SK-N-SH treated with all-trans-retinoic acid at 6 μM for 48 hours (cell line): ENCODE data around the gene PTPRT.

Experiments
- ATAC-seq: fragments of 200-7000 bp; cut with Tn5 transposase; 3 replicates; pipeline ENCODE4 v1.9.1; 2020; ENCODE audit warnings: mild to moderate bottlenecking, moderate library complexity
- ARNTL ChIP-seq: fragments of 450-650 bp; formaldehyde crosslinking; IDR thresholded peaks from 2 replicates; pipeline ENCODE4 v1.5.0; 2020; ENCODE audit warnings: low read depth, mild to moderate bottlenecking, moderate library complexity, borderline replicate concordance
- BACH2 ChIP-seq: fragments of 250-450 bp; sonication (Bioruptor Pico); IDR thresholded peaks from 2 replicates; pipeline ENCODE4 v1.9.0; 2021; ENCODE audit warnings: mild to moderate bottlenecking, borderline replicate concordance
- CSDC2 ChIP-seq: fragments of 250-450 bp; sonication (Bioruptor Pico); IDR thresholded peaks from 2 replicates; pipeline ENCODE4 v1.5.0; 2020; ENCODE audit warnings: mild to moderate bottlenecking, moderate library complexity
- GLIS3 ChIP-seq: fragments of 250-450 bp; sonication (Bioruptor Pico); IDR thresholded peaks from 2 replicates; pipeline ENCODE4 v1.5.0; 2020; ENCODE audit warnings: mild to moderate bottlenecking, moderate library complexity
- ISL1 ChIP-seq: fragments of 250-450 bp; sonication (Bioruptor Pico); IDR thresholded peaks from 2 replicates; pipeline ENCODE4 v2.1.2; 2022; ENCODE audit warnings: mild to moderate bottlenecking, moderate library complexity
- OSR1 ChIP-seq: fragments of 250-450 bp; sonication (Bioruptor Pico); IDR thresholded peaks from 2 replicates; pipeline ENCODE4 v1.8.0; 2022; ENCODE audit warnings: moderate library complexity, mild to moderate bottlenecking, inconsistent platforms
- PPARA ChIP-seq: fragments of 250-450 bp; sonication (Bioruptor Pico); IDR thresholded peaks from 2 replicates; pipeline ENCODE4 v1.5.0; 2020; ENCODE audit warnings: mild to moderate bottlenecking, borderline replicate concordance
- RARB ChIP-seq: fragments of 250-450 bp; sonication (Bioruptor Pico); IDR thresholded peaks from 2 replicates; pipeline ENCODE4 v1.8.0; 2021; ENCODE audit warnings: mild to moderate bottlenecking, moderate library complexity
- SNAI2 ChIP-seq: fragments of 250-450 bp; sonication (Bioruptor Pico); IDR thresholded peaks from 2 replicates; pipeline ENCODE4 v1.5.0; 2020; ENCODE audit warnings: mild to moderate bottlenecking, moderate library complexity
- TCF4 ChIP-seq: fragments of 250-450 bp; sonication (Bioruptor Pico); IDR thresholded peaks from 2 replicates; pipeline ENCODE4 v1.8.0; 2021; ENCODE audit warnings: mild to moderate bottlenecking, moderate library complexity, borderline replicate concordance
- TOX ChIP-seq: fragments of 250-450 bp; sonication (Bioruptor Pico); IDR thresholded peaks from 2 replicates; pipeline ENCODE4 v1.8.0; 2021; ENCODE audit warnings: mild to moderate bottlenecking, moderate library complexity, borderline replicate concordance
- ZC3H10 ChIP-seq: fragments of 250-450 bp; sonication (Bioruptor Pico); IDR thresholded peaks from 2 replicates; pipeline ENCODE4 v1.5.1; 2021; ENCODE audit warnings: mild to moderate bottlenecking, moderate library complexity
- ZFP3 ChIP-seq: fragments of 250-450 bp; sonication (Bioruptor Pico); IDR thresholded peaks from 2 replicates; pipeline ENCODE4 v1.5.0; 2020; ENCODE audit warnings: mild to moderate bottlenecking, moderate library complexity
- ZFP30 ChIP-seq: fragments of 450-650 bp; formaldehyde crosslinking; IDR thresholded peaks from 2 replicates; pipeline ENCODE4 v1.5.0; 2022; ENCODE audit warnings: mild to moderate bottlenecking, moderate library complexity
- ZNF565 ChIP-seq: fragments of 450-650 bp; formaldehyde crosslinking; conservative IDR thresholded peaks from 2 replicates; pipeline ENCODE4 v1.5.0; 2020; ENCODE audit warnings: low read depth, mild to moderate bottlenecking, moderate library complexity
- ZNF70 ChIP-seq: fragments of 450-650 bp; formaldehyde crosslinking; IDR thresholded peaks from 2 replicates; pipeline ENCODE4 v1.5.0; 2020; ENCODE audit warnings: mild to moderate bottlenecking, moderate library complexity
- ZNF8 ChIP-seq: fragments of 450-650 bp; formaldehyde crosslinking; IDR thresholded peaks from 2 replicates; pipeline ENCODE4 v1.5.0; 2020; ENCODE audit warnings: mild to moderate bottlenecking, moderate library complexity
- TF ChIP-seq, protein P1 (sequence below): fragments of 250-450 bp; sonication (Bioruptor Pico); IDR thresholded peaks from 2 replicates; pipeline ENCODE4 v1.8.0; 2020; ENCODE audit warnings: mild to moderate bottlenecking, moderate library complexity, borderline replicate concordance
- TF ChIP-seq, protein P2 (sequence below): fragments of 250-450 bp; sonication (Bioruptor Pico); IDR thresholded peaks from 2 replicates; pipeline ENCODE4 v1.5.1; 2021; ENCODE audit warnings: mild to moderate bottlenecking, moderate library complexity
- TF ChIP-seq, protein P3 (sequence below): fragments of 250-450 bp; sonication (Bioruptor Pico); IDR thresholded peaks from 2 replicates; pipeline ENCODE4 v1.8.0; 2021; ENCODE audit warnings: low read depth, mild to moderate bottlenecking, moderate library complexity, borderline replicate concordance
- TF ChIP-seq, protein P4 (sequence below): fragments of 250-450 bp; sonication (Bioruptor Pico); IDR thresholded peaks from 2 replicates; pipeline ENCODE4 v1.5.0; 2020; ENCODE audit warnings: mild to moderate bottlenecking, moderate library complexity
- TF ChIP-seq, protein P5 (sequence below): fragments of 250-450 bp; sonication (Bioruptor Pico); IDR thresholded peaks from 2 replicates; pipeline ENCODE4 v1.5.1; 2020; ENCODE audit warnings: low read depth, mild to moderate bottlenecking, moderate library complexity

The PTPRT gene

DNA sequence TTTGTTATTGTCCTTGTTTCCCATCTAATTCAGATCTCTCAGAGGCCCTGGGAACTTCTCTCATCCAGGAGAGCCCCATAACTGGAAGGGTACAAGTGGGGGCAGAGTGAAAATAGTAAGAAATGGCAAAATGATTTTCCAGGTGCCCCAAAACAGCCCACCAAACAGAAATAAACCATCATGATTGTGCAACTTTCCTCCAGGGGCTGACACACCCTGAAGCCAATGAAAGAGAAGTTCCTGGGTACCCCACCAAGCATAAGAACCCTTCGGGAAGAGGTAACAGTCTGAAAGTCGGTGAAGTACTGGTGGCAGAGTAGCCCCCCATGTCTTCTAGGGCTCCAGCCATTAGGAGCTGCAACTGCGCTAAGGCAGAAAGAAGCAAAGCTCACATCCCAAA is 282.0 kb downstream of the PTPRT start:
- TF ChIP-seq ZFP3 (CRISPR knock-in tag) (no peak), ZNF565 (no peak), RARB (CRISPR knock-in tag) (no peak)
- TF ChIP-seq, protein P1, sequence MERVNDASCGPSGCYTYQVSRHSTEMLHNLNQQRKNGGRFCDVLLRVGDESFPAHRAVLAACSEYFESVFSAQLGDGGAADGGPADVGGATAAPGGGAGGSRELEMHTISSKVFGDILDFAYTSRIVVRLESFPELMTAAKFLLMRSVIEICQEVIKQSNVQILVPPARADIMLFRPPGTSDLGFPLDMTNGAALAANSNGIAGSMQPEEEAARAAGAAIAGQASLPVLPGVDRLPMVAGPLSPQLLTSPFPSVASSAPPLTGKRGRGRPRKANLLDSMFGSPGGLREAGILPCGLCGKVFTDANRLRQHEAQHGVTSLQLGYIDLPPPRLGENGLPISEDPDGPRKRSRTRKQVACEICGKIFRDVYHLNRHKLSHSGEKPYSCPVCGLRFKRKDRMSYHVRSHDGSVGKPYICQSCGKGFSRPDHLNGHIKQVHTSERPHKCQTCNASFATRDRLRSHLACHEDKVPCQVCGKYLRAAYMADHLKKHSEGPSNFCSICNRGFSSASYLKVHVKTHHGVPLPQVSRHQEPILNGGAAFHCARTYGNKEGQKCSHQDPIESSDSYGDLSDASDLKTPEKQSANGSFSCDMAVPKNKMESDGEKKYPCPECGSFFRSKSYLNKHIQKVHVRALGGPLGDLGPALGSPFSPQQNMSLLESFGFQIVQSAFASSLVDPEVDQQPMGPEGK = no peak
- TF ChIP-seq, protein P2, sequence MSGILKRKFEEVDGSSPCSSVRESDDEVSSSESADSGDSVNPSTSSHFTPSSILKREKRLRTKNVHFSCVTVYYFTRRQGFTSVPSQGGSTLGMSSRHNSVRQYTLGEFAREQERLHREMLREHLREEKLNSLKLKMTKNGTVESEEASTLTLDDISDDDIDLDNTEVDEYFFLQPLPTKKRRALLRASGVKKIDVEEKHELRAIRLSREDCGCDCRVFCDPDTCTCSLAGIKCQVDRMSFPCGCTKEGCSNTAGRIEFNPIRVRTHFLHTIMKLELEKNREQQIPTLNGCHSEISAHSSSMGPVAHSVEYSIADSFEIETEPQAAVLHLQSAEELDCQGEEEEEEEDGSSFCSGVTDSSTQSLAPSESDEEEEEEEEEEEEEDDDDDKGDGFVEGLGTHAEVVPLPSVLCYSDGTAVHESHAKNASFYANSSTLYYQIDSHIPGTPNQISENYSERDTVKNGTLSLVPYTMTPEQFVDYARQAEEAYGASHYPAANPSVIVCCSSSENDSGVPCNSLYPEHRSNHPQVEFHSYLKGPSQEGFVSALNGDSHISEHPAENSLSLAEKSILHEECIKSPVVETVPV (CRISPR knock-in tag) = no peak
- ATAC-seq = no peak

DNA sequence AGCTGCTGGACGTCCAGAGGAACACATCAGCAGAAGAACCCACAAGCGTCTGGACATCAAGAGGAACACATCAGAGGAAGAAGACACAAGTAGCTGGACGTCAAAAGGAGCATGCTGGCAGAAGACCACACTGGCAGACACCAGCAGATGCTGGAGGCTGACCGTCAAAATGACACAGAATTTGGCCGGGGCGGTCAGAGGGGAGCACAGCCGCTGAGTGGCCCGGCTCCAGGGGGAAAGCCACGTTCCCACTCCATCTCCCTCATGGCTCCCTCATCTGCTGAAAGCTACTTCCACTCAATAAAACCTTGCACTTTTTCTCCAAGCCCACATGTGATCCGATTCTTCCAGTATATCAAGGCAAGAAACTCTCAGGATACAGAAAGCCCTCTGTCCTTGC is 283.6 kb downstream of the PTPRT start:
- no peak for TF ChIP-seq ZNF565
- no peak for TF ChIP-seq TCF4 (CRISPR knock-in tag)
- TF ChIP-seq GLIS3 (CRISPR knock-in tag) = no peak
- TF ChIP-seq TOX (CRISPR knock-in tag) = no peak
- no peak for TF ChIP-seq ISL1 (CRISPR knock-in tag)
- TF ChIP-seq, protein P3, sequence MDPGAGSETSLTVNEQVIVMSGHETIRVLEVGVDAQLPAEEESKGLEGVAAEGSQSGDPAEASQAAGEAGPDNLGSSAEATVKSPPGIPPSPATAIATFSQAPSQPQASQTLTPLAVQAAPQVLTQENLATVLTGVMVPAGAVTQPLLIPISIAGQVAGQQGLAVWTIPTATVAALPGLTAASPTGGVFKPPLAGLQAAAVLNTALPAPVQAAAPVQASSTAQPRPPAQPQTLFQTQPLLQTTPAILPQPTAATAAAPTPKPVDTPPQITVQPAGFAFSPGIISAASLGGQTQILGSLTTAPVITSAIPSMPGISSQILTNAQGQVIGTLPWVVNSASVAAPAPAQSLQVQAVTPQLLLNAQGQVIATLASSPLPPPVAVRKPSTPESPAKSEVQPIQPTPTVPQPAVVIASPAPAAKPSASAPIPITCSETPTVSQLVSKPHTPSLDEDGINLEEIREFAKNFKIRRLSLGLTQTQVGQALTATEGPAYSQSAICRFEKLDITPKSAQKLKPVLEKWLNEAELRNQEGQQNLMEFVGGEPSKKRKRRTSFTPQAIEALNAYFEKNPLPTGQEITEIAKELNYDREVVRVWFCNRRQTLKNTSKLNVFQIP (CRISPR knock-in tag) = no peak
- no peak for TF ChIP-seq ZC3H10 (CRISPR knock-in tag)
- TF ChIP-seq ZNF70 (CRISPR knock-in tag) = no peak
- no peak for TF ChIP-seq ZFP3 (CRISPR knock-in tag)
- no peak for TF ChIP-seq ZNF8 (CRISPR knock-in tag)
- TF ChIP-seq, protein P4, sequence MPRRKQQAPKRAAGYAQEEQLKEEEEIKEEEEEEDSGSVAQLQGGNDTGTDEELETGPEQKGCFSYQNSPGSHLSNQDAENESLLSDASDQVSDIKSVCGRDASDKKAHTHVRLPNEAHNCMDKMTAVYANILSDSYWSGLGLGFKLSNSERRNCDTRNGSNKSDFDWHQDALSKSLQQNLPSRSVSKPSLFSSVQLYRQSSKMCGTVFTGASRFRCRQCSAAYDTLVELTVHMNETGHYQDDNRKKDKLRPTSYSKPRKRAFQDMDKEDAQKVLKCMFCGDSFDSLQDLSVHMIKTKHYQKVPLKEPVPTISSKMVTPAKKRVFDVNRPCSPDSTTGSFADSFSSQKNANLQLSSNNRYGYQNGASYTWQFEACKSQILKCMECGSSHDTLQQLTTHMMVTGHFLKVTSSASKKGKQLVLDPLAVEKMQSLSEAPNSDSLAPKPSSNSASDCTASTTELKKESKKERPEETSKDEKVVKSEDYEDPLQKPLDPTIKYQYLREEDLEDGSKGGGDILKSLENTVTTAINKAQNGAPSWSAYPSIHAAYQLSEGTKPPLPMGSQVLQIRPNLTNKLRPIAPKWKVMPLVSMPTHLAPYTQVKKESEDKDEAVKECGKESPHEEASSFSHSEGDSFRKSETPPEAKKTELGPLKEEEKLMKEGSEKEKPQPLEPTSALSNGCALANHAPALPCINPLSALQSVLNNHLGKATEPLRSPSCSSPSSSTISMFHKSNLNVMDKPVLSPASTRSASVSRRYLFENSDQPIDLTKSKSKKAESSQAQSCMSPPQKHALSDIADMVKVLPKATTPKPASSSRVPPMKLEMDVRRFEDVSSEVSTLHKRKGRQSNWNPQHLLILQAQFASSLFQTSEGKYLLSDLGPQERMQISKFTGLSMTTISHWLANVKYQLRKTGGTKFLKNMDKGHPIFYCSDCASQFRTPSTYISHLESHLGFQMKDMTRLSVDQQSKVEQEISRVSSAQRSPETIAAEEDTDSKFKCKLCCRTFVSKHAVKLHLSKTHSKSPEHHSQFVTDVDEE = no peak
- no peak for ATAC-seq

DNA sequence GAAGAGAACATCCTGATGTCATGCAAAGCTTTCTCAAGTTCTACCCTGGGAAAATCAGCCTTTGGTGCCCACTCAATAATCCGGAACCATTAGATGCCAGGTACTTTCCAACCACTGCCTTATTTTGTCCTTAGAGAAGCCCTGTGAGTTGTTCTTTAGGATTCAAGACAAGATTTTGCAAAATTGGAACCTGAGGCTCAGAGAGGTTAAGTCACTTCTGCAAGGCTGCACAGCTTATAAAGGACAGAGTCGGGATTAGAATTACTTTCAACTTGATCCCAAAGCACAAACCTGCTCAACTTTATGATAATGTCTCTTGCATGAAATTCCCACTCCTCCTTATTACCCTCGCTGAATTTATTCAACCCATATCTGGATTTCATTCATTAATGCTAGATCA is 287.2 kb downstream of the PTPRT start:
- TF ChIP-seq TCF4 (CRISPR knock-in tag) (no peak), GLIS3 (CRISPR knock-in tag) (no peak), CSDC2 (CRISPR knock-in tag) (no peak), ZC3H10 (CRISPR knock-in tag) (no peak), ZNF8 (CRISPR knock-in tag) (no peak), BACH2 (CRISPR knock-in tag) (no peak), SNAI2 (CRISPR knock-in tag) (no peak), ZNF565 (no peak), ARNTL (no peak), RARB (CRISPR knock-in tag) (no peak), ZNF70 (CRISPR knock-in tag) (no peak), TOX (CRISPR knock-in tag) (no peak), OSR1 (CRISPR knock-in tag) (no peak), PPARA (CRISPR knock-in tag) (no peak), ZFP30 (CRISPR knock-in tag) (no peak)
- TF ChIP-seq, protein P5, sequence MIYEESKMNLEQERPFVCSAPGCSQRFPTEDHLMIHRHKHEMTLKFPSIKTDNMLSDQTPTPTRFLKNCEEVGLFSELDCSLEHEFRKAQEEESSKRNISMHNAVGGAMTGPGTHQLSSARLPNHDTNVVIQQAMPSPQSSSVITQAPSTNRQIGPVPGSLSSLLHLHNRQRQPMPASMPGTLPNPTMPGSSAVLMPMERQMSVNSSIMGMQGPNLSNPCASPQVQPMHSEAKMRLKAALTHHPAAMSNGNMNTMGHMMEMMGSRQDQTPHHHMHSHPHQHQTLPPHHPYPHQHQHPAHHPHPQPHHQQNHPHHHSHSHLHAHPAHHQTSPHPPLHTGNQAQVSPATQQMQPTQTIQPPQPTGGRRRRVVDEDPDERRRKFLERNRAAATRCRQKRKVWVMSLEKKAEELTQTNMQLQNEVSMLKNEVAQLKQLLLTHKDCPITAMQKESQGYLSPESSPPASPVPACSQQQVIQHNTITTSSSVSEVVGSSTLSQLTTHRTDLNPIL (CRISPR knock-in tag) = no peak
- TF ChIP-seq, protein P2 (CRISPR knock-in tag) = no peak
- TF ChIP-seq, protein P4 = no peak
- no peak for ATAC-seq
